Myometrial cell (primary cell): ENCODE results near the gene B3GALT4. TPM values are rescaled to one million over a fixed set of nuclear protein-coding genes. Genes with fewer than 3 reads are reported as not detected.

ENCODE experiments used
- total RNA-seq: library from RNA; depleted of rRNA; stranded (reverse); fragments of >200 nt; gene quantifications from 2 replicates; pipeline ENCODE4 v1.2.3, GENCODE V29; 2015

The B3GALT4 gene
- 5.7 and 11.0 TPM in 2 replicates for total RNA-seq

DNA sequence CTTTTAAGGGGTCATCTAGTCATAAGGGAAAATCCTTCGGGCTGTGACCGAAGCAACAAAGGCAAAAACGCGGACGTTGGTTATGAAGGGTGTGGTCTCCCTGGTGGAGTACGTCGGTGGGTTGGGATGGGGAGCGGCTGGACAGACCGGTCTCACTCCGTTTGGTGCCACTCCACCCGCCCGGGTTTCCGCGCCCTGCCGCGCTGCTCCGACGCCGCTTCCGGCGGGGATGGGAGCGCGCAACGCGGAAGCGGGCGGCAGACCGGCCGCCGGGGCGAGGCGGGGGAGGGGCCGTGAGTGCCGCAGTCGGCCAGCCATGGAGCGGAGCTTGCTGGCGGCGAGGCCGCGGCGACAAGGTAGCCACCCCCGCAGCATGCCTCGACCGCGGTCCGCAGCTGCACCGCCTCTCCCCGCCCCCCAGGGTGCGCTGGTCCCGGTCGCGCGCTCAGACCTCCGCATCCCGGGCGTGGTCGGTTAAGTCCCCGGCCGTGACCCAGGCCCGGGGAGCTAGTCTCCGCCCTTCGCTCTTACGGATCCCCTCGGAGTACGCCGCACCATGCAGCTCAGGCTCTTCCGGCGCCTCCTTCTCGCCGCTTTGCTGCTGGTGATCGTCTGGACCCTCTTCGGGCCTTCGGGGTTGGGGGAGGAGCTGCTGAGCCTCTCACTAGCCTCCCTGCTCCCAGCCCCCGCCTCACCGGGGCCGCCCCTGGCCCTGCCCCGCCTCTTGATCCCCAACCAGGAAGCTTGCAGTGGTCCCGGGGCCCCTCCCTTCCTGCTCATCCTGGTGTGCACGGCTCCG lies at the start of gene B3GALT4:
B3GALT4 (plus strand) TSS at position 260 of the 799 bp plus-strand sequence; CDS start at position 557, 297 bp downstream.

DNA sequence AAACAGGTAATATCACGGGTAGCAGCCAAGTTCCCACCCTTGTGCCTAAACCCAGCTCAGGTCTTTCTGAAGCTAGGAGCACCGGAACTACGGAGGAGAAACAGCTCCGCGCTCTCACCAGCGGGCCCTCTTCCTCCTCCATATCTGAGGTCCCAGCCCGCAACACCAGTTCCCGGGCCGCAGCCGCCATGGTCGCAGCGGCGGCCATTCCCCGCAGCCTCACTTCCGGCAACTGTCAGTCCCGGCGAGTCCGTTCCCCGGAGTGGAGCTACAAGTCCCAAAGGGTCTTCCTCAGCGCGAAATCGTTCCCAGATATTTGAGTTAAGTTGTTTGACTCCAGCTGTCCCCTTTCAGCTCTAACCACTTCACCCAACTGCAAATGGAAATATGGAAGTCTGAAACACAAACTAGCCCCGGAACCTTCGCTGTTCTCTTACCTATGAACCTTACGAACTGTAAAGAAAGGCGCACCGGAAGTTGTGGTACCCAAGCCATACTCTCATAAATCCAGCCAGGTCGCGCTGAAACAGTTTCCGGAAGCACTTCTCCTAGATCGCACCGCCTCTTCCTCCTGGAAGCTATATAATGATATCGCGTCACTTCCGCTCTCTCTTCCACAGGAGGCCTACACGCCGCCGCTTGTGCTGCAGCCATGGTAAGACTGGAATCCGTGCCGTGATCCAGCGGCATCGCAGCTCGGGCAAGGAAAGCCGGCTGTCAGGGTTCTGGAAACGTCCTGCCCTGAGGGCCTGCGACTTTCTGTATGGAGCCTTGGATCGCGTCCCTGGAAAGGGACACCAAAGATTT lies 5.3 kb upstream of the B3GALT4 start, which contains the start of the genes RPS18 and VPS52:
RPS18 (plus strand) TSS at position 608 of the 807 bp plus-strand sequence; CDS start at position 653, 45 bp downstream.
VPS52 (minus strand) TSS at position 409 of the 807 bp plus-strand sequence; CDS start at position 208, 201 bp downstream.

DNA sequence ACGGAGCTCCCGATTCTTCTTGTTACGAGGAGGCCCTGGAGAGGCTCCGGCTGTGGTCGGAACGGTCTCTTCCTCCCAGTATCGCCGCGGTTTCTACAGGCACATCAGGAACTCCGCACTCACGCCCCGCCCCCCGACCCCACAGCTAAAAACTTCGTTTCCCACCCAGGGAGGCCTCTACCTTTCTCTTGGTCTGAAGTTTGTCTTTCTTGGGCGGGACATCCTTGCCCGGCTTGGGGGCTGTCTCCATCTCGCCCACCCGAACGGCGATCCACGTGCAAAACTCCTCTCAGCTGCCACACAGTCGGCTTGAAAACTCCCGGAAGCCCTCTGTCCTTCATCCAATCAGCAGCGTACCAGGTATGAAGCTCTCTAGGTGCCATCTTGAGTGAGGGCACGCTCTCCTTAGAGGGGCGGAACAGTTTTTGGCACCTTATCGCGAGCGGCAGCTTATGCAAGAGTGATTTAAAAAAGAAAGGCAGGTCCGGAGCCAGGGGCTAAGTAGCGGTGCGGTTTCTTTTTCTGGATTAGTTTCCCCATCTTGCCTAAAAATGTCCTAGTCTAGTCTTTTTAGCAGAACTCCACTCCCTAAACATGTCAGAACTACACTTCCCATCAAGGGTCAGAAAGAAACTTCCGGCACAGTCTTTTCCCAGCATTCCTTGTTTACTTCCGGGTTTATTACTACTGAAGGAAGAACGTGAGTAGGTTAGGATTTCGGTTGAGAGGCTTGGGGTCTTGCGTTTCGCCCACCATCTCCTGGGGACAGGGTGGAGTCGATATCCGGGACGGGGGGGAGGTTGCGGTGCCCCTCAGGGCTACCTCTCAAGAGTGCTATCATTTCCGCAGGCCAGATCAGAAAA lies 12.2 kb downstream of the B3GALT4 start, which contains the start of the genes PFDN6 and WDR46:
PFDN6 (plus strand) TSS at position 681 of the 863 bp plus-strand sequence. CDS start 256 bp downstream, outside the sequence.
WDR46 (minus strand) TSS at position 319 of the 863 bp plus-strand sequence; CDS start at position 250, 69 bp downstream.

GRCh38 chr6:33298773-33299236 lies 21.9 kb downstream of the B3GALT4 start, which contains the start of gene RGL2:
Gene RGL2, minus strand, starts transcription at chr6:33298942. Its CDS starts 332 bp downstream, at chr6:33298610.

GRCh38 chr6:33313709-33314514 lies 37.0 kb downstream of the B3GALT4 start, which contains the start of gene TAPBP:
Gene TAPBP, minus strand, starts transcription at chr6:33314078. Its CDS starts 37 bp downstream, at chr6:33314041.

DNA sequence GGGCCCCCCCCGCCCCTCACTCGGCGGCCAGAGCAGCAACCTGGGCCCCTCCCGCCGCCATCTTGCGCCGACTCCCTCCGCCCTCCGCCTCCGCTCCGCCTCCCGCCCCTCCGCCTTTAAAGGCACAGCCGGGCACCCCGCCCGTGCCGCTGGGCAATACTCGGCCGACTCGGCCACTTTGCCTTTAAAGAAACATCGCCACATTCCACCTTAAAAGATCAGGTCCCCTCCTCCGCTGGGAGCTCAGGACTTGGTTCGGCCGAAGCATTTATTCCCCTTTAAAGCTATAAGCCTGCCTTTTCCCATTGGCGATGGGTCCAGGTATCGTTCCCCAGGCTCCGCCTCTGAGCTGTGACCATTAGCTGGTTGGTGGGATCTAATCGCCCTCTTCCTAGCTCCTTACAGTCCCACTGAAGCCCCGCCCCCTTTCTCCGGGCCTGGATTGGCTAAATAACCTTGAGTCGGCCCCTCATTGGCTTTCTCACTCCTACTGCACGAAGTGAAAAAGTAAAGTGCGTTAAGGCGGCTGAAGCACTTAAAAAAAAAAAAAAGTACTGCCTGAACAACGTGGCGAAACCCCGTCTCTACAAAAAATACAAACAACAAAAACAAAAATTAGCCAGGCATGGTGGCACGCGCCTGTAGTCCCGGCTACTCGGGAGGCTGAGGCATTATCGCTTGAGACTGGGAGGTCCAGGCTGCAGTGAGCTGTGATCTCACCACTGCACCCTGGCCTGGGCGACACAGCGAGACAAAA lies 40.9 kb downstream of the B3GALT4 start, which contains the start of gene ZBTB22:
ZBTB22 (minus strand) TSS at position 76 of the 757 bp plus-strand sequence. CDS start 828 bp downstream, outside the sequence.

Other genes with a start within 250 kb of the B3GALT4 start
- gene HLA-DPA1, start 203.5 kb upstream of the B3GALT4 start, total RNA-seq, result 3.7 and 8.7 TPM in 2 replicates
- 20.9 and 89.1 TPM in 2 replicates for gene HLA-DPB1, start 201.1 kb upstream of the B3GALT4 start, total RNA-seq
- gene COL11A2, start 84.7 kb upstream of the B3GALT4 start, total RNA-seq, result under 0.01 TPM in 1 of 2 replicates, not detected in the other
- 16.1 and 21.6 TPM in 2 replicates for gene RXRB, start 76.5 kb upstream of the B3GALT4 start, total RNA-seq
- 191 and 219 TPM in 2 replicates for gene SLC39A7, start 76.3 kb upstream of the B3GALT4 start, total RNA-seq
- 1.6 and 4.0 TPM in 2 replicates for gene HSD17B8, start 72.5 kb upstream of the B3GALT4 start, total RNA-seq
- gene RING1, start 68.6 kb upstream of the B3GALT4 start, total RNA-seq, result 11.5 and 15.6 TPM in 2 replicates
- 36.7 and 45.3 TPM in 2 replicates for gene VPS52, start 5.2 kb upstream of the B3GALT4 start, total RNA-seq
- gene RPS18, start 5.0 kb upstream of the B3GALT4 start, total RNA-seq, result 4,481 and 4,999 TPM in 2 replicates
- 84.2 and 89.9 TPM in 2 replicates for gene WDR46, start 12.1 kb downstream of the B3GALT4 start, total RNA-seq
- 58.7 and 93.4 TPM in 2 replicates for gene PFDN6, start 12.5 kb downstream of the B3GALT4 start, total RNA-seq
- 32.6 and 37.4 TPM in 2 replicates for gene RGL2, start 21.8 kb downstream of the B3GALT4 start, total RNA-seq
- 100 and 104 TPM in 2 replicates for gene TAPBP, start 37.0 kb downstream of the B3GALT4 start, total RNA-seq
- 14.4 and 23.1 TPM in 2 replicates for gene ZBTB22, start 40.6 kb downstream of the B3GALT4 start, total RNA-seq
- gene DAXX, start 45.8 kb downstream of the B3GALT4 start, total RNA-seq, result 46.3 and 52.8 TPM in 2 replicates
- gene KIFC1, start 114.7 kb downstream of the B3GALT4 start, total RNA-seq, result 29.8 and 33.4 TPM in 2 replicates
- 31.7 and 34.0 TPM in 2 replicates for gene PHF1, start 133.9 kb downstream of the B3GALT4 start, total RNA-seq
- gene CUTA, start 141.0 kb downstream of the B3GALT4 start, total RNA-seq, result 249 and 321 TPM in 2 replicates
- 4.1 and 4.3 TPM in 2 replicates for gene SYNGAP1, start 142.9 kb downstream of the B3GALT4 start, total RNA-seq
- gene ZBTB9, start 177.5 kb downstream of the B3GALT4 start, total RNA-seq, result 4.3 and 8.6 TPM in 2 replicates